GM11168 (cell line): ENCODE data around the gene MRTFA.

Experiments used
- in situ Hi-C: fragments of 300-500 bp; cut with MboI; formaldehyde crosslinking; loops from one replicate; pipeline ENCODE4 v1.12.0; 2022; ENCODE audit warnings: low sequenced_read_pairs; ENCODE audit not compliant: unreplicated experiment

Gene MRTFA

GRCh38 chr22:40420341-40421081 lies 216.0 kb downstream of the MRTFA start:
- in situ Hi-C loops, result no loop called here

GRCh38 chr22:40419718-40420117 lies 216.8 kb downstream of the MRTFA start:
- in situ Hi-C loops, result no loop called here

- in situ Hi-C loops, result no loop called here
Observed at GRCh38 chr22:40418366-40419201, 217.9 kb downstream of the MRTFA start.

DNA sequence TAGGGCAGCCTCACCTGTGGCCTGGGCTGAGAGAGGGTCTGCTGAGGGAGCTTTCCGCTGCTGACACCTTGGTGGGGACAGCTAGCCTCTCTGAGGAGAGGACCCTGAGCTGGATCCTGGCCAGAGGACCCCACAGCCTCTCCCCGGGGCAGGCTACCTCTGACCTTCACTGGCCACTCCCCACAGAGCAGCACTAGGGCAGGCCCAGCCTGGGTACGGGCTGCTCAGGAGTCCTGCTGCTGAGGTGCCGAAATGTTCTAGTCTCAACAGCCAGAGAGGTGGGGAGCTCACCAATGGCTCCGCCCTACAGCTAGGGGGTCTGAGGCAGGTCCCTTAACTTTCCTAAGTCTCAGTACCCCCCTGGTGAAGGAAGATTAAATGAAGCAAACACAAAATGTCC lies 218.6 kb downstream of the MRTFA start:
- in situ Hi-C loops, result no loop called here

DNA sequence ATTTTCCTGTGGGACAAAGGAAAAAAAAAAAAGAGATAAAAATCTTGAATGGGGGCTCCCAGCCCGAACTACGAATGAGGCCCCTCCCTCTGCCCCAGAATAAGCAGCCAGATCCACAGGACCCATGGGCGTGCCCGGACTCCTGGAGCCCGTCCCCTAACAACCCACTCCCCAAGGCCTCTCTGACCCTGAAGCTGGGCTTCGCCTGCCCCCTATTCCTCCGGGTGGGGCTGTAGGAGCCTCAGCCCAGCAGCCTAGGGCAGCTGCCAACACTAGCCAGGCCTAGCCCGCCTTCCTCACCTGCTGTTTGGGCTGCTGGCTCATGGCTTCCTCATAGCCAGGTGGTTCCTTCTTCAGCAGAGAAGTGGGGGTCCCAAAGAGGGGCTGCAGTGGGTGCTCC lies 219.5 kb downstream of the MRTFA start:
- in situ Hi-C loops, result no loop called here

DNA sequence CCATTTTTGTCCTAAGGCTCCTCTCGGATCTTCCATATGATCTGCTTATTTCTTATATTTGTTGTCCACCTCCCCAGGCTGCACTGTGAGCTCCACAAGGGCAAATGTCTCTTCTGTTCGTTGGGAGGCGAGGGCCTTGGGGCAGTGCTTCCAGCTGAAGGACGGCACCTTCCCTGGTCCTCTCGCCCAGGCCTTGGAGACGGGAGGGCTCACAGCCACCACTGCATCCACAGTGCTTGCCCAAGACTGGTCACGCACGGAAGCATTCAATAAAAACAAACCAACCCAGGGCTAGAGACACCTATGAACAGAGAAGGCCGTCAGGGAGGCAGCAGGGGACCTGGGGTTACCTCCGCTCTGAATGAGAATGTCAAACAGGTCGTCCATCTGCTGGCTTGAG lies 219.9 kb downstream of the MRTFA start:
- in situ Hi-C loops, result no loop called here

GRCh38 chr22:40416267-40416570 lies 220.3 kb downstream of the MRTFA start:
- in situ Hi-C loops, result no loop called here

- in situ Hi-C loops, result no loop called here
Observed at GRCh38 chr22:40415531-40416266, 220.8 kb downstream of the MRTFA start.

DNA sequence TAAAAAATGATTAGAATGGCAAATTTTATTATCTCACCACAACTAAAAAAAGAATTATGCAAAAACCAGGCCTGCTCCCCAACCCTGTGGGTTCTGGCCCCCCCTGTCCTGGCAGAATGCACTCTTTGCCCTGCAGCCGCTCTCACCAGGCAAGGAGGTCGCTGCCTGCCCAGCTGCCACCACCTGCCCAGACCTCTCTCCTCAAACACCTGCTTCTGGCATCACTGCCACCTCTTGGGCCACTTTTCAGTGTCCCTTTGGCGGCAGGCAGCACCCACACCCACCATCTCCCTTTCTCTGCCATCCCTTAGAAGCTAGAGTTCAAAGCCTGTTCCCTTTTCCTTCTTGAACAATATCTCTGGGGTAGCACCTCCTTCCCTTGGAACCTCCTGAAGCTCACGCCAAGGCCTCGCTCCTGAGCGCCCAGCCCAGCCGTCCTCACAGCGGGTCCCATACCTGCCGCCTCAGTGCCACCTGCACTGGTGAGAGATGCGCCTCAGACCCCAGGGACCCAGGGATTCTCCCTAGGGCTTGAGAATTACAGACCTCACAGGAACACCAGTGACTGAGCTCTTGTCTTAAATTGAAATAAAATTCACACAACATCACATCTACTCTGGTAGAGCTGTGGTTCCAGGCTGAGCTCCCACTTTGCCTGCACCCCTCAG lies 221.5 kb downstream of the MRTFA start:
- in situ Hi-C loops, result no loop called here

GRCh38 chr22:40414311-40414710 lies 222.2 kb downstream of the MRTFA start:
- in situ Hi-C loops, result no loop called here

- in situ Hi-C loops, result no loop called here
Observed at GRCh38 chr22:40413873-40414272, 222.6 kb downstream of the MRTFA start.

DNA sequence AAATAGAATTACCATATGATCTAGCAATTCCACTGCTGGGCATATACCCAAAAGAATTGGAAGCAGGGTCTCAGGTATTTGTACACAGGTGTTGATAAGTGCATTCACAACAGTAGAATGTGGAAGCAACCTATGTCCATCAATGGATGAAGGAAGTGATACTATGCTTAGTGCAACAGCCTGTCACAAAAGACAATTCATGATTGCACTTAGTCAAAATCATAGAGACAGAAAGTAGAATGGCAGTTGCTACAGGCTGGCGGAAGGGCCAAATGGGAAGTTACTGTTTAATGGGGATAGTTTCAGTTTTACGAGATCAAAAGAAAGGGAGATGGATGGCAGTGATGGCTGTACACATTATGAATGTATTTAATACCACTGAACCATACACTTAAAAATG lies 224.1 kb downstream of the MRTFA start:
- in situ Hi-C loops, result no loop called here

DNA sequence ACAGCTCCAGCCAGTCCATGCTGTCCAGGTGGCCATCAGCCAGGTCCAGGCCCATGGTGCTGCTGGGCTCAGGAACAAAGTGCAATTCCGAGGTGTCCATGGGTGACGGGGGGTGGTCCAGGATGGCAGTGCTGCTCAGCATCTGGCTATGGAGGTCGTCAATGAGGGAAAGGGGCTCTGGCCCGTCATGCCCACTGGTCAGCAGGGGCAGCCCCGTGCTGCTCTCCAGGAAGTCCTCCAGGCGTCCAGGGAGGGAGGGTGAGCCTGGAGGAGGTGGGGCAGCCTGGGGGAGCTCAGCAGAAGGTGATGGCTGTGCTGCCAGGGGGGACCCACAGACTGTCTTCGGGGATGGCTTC lies 225.0 kb downstream of the MRTFA start:
- in situ Hi-C loops, result no loop called here

DNA sequence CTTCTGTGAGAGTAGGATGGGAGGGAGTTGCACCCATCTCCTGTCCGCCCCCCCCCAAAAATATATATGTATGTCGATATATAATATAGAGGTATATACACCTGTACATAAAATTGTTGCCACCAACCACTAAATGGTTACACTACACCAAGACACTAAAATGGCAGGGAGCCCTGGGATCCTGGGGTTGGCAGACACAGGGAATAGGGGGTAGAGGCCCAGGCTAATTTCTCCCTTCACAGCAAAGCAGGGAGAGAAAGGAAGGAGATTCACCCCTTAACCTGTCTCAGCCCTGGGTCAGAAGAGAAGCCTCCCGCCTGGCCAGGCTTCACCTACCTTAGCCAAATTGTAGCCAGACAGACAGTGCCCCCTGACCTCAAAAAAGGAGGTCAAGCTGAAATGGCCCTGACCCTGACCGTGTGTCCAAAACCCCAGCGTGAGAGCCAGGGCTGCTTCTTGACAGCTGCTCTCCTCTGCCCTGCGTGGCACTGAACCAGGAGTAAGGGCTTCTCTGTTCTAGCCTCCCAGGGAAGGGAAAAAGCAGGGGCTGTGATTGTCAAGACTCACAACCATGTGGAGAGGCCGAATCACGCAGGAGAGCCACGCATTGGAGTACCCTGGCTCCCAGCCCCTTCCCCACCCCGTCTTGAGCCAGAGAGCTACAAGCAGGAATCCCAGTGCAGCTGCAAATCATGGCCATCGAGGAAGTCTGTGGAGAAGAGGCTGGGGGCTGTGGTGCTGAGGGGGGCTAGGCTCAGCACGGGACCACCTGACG lies 225.6 kb downstream of the MRTFA start:
- in situ Hi-C loops, result no loop called here

DNA sequence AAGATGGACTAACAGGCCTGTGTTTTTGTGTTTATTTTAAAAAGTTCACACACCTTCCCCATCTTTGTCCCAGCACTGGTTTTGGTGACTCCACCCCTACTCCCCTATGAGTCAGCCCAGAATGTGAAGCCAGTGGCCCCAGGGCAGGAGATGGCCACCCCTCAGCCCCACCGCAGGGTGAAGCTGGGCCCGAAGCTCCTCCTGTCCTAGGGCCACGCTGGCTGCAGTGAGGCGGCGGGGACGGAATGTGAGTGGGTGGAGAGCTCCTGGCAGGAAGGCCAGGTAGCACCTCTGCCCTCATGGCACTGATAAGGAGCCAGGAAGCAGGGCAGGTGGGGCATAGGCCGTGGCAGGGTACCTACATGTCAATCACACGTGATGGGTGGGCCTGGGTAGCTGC lies 226.2 kb downstream of the MRTFA start:
- in situ Hi-C loops, result no loop called here

GRCh38 chr22:40409613-40410113 lies 226.9 kb downstream of the MRTFA start:
- in situ Hi-C loops, result no loop called here

- in situ Hi-C loops, result no loop called here
Observed at GRCh38 chr22:40408718-40409612, 227.6 kb downstream of the MRTFA start.

DNA sequence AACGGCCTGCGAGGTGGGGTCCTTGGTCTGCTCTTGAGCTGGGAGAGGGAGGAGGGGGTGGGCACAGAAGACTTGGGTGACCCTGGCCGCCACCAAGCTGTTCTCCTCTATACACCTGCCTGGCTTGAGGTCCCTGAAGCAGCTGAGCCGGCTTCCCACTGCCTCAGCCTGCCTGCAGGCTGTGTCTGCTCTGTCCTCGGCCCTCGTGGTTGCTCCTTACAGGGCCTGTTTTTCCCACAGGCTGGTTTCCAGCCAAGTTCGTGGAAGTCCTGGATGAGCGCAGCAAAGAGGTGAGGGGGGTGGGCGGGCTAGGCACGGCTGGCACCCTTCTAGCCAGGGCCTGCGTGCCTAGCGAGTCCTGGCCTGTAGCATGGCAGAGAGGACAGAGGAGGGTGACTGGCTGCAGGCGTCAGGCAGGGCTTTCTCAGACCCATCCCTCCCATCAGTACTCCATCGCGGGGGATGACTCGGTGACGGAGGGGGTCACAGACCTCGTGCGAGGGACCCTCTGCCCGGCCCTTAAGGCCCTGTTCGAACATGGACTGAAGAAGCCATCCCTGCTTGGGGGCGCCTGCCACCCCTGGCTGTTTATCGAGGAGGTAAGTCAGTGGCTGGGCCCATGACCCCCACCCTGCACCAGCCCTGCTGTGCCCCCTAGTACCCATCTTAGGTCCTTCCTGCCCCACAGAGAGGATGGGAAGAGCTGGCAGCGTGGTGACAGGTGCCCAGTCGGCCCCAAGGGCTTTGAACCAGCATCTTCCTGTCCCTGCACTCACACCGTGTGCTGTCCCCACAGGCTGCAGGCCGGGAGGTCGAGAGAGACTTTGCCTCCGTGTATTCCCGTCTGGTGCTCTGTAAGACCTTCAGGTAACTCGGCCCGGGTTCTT lies 228.4 kb downstream of the MRTFA start:
- in situ Hi-C loops, result no loop called here
